Measurements from ENCODE around the gene WSCD2.

WSCD2 gene

DNA sequence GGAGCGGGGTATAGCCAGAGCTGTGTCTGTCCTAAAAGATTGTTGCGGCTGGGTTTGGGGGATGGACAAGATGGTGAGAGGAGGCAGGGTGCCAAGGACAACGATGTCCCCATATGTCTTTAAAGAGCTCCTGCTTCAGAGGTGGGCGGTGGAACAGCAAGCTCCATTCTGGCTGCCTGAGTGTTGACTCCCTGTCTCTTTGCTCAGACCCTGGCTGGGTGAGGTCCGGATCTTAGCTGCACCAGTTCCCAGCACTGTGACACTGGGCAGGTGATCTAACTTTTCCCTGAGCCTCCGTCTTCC lies 8.3 kb upstream of the WSCD2 start:
- H3K36me3 ChIP-seq (ENCODE audit: insufficient read depth, low read length) = no peaks in the 10 kb centered on the region
- TF ChIP-seq EZH2 (IDR thresholded peaks at IDR 0.05) (no peak), POLR2AphosphoS5 (IDR thresholded peaks at IDR 0.05; ENCODE audit: borderline replicate concordance, low read depth, low read length) (no peak)
- H3K9me3 ChIP-seq (ENCODE audit: low read depth, low read length) = no peaks in the 10 kb centered on the region
- no peak for DNase-seq (ENCODE audit: low read depth, low spot score)
- no peak overlapping the region for H3K27ac ChIP-seq
- H3K9ac ChIP-seq (ENCODE audit: insufficient read length) = no peak overlapping the region
- no peak overlapping the region for H3K4me3 ChIP-seq

DNA sequence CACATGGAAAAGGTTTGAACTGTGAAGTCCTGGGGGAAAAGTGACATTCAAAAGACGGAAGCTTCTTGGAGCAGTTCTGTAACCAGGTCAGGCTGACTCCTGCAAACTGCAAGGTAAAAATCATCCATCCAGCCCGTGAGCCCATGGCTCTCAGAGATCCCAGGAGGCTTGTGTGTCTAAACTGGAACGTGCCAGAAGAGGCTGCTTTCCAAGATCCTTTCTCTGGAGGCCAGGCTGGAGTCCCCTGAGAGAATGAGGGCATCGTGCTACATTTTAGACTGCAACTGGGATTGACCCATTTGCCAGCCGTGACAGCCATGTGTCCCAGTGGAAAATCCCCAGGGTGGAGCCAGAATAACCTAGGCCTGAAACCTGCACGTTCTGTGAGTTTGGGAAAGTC lies 7.8 kb upstream of the WSCD2 start:
- no peak for DNase-seq (ENCODE audit: low read depth, low spot score)
- H3K4me3 ChIP-seq = no peak overlapping the region

DNA sequence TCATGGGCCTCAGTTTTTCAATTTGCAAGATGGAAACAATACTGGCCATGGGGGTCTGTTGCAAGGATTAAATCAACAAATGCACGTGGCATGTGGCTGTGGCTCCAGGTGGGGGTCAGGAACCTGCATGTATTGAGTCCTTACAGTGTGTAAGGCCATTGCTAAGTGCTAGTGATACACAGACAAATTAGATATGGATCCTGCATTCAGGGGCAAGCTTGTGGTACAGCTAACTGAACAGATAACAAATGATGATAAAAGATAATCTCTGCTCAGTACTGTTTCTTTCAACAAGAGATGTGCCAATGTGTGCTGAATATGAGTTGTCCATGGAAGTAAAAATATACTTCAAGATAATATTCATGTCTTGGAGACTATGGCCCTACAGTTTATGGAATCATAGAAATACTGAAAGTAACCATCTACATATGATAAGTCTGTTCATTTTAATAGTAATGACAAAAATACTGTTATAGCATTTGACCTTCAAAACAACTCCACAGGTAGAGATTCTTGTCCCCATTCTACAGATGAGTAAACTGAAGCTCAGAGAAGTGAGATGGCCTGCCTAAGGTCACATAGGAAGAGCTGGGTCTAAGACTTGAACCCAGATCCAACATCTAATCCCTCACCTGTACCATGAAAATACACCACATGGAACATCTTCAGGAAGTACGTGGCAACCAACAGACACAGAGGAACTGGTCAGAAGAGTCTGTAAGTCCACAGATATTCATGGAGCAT lies 7.2 kb upstream of the WSCD2 start:
- H3K36me3 ChIP-seq (ENCODE audit: insufficient read depth, low read length) = no peaks in the 10 kb centered on the region
- no peak overlapping the region for H3K27ac ChIP-seq
- no peak overlapping the region for H3K9ac ChIP-seq (ENCODE audit: insufficient read length)
- no peak overlapping the region for H3K4me3 ChIP-seq
- H3K9me3 ChIP-seq (ENCODE audit: low read depth, low read length) = no peaks in the 10 kb centered on the region
- no peak for DNase-seq (ENCODE audit: low read depth, low spot score)
- TF ChIP-seq EZH2 (IDR thresholded peaks at IDR 0.05) = no peak
- no peak for TF ChIP-seq FOXP2 (optimal IDR thresholded peaks at IDR 0.05; ENCODE audit: control extremely low read depth, extremely low read length, insufficient read depth)
- TF ChIP-seq POLR2AphosphoS5 (IDR thresholded peaks at IDR 0.05; ENCODE audit: borderline replicate concordance, low read depth, low read length) = no peak

More for the DNA sequence above, 7.8 kb upstream of the WSCD2 start:
- Histone ChIP-seq H3K36me3 (ENCODE audit: insufficient read depth, low read length) (no peaks in the 10 kb centered on the region), H3K9ac (ENCODE audit: insufficient read length) (no peak overlapping the region), H3K27ac (no peak overlapping the region), H3K9me3 (ENCODE audit: low read depth, low read length) (no peaks in the 10 kb centered on the region)
- TF ChIP-seq POLR2AphosphoS5 (IDR thresholded peaks at IDR 0.05; ENCODE audit: borderline replicate concordance, low read depth, low read length) = no peak
- no peak for TF ChIP-seq EZH2 (IDR thresholded peaks at IDR 0.05)
- no peak for TF ChIP-seq FOXP2 (optimal IDR thresholded peaks at IDR 0.05; ENCODE audit: control extremely low read depth, extremely low read length, insufficient read depth)

DNA sequence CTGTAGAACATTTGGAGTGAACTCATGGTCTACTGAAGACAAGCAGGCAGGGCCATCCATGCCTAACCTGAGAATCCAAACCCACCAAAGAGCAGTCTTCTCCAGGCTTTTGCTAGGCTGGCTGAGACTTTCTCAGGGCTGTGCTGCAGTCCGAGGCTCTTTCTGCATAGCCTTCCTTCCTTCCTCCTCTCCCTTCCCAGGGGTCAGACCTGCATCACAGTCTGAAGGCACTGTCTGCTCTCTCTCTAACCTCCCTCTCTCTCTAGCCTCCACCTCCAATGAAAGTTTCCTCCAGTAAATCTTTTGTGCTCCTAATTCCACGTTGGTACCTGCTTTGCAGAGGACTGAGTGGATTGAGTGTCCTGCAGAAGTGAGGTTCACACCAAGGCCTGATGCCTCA lies 6.4 kb upstream of the WSCD2 start:
- no peak overlapping the region for H3K9ac ChIP-seq (ENCODE audit: insufficient read length)
- no peak for DNase-seq (ENCODE audit: low read depth, low spot score)
- no peaks in the 10 kb centered on the region for H3K9me3 ChIP-seq (ENCODE audit: low read depth, low read length)
- no peak overlapping the region for H3K27ac ChIP-seq
- TF ChIP-seq EZH2 (IDR thresholded peaks at IDR 0.05) (no peak), FOXP2 (optimal IDR thresholded peaks at IDR 0.05; ENCODE audit: control extremely low read depth, extremely low read length, insufficient read depth) (no peak), POLR2AphosphoS5 (IDR thresholded peaks at IDR 0.05; ENCODE audit: borderline replicate concordance, low read depth, low read length) (no peak)
- no peak overlapping the region for H3K4me3 ChIP-seq
- no peaks in the 10 kb centered on the region for H3K36me3 ChIP-seq (ENCODE audit: insufficient read depth, low read length)

GRCh38 chr12:108123402-108123801 lies 5.7 kb upstream of the WSCD2 start:
- no peaks in the 10 kb centered on the region for H3K9me3 ChIP-seq (ENCODE audit: low read depth, low read length)
- H3K27ac ChIP-seq = no peak overlapping the region
- no peak for DNase-seq (ENCODE audit: low read depth, low spot score)
- TF ChIP-seq EZH2 (IDR thresholded peaks at IDR 0.05) (no peak), POLR2AphosphoS5 (IDR thresholded peaks at IDR 0.05; ENCODE audit: borderline replicate concordance, low read depth, low read length) (no peak), FOXP2 (optimal IDR thresholded peaks at IDR 0.05; ENCODE audit: control extremely low read depth, extremely low read length, insufficient read depth) (no peak)
- no peaks in the 10 kb centered on the region for H3K36me3 ChIP-seq (ENCODE audit: insufficient read depth, low read length)
- no peak overlapping the region for H3K4me3 ChIP-seq
- H3K9ac ChIP-seq (ENCODE audit: insufficient read length) = no peak overlapping the region

DNA sequence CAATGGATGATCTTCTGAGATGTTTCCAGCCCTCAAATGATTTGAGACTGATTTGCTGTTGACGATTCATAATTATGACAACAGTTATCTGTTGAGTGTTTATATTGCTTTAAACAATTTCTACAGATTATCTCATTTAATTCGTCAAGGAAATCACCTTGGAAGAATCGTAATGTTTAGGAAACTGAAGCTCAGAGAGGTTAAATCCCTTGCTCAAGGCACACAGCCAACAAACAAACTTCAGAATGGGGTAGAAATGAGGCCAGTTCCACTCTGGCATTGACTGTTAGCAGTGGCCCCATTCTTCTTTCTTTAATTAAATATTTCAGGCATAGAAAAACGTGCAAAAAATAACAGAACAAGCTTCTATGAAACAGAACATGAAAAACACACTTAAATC lies 4.0 kb upstream of the WSCD2 start:
- Histone ChIP-seq H3K27ac (no peak overlapping the region), H3K9me3 (ENCODE audit: low read depth, low read length) (no peaks in the 10 kb centered on the region), H3K36me3 (ENCODE audit: insufficient read depth, low read length) (no peaks in the 10 kb centered on the region), H3K4me3 (no peak overlapping the region), H3K9ac (ENCODE audit: insufficient read length) (no peak overlapping the region)
- TF ChIP-seq POLR2AphosphoS5 (IDR thresholded peaks at IDR 0.05; ENCODE audit: borderline replicate concordance, low read depth, low read length) = no peak
- TF ChIP-seq FOXP2 (optimal IDR thresholded peaks at IDR 0.05; ENCODE audit: control extremely low read depth, extremely low read length, insufficient read depth) = no peak
- no peak for TF ChIP-seq EZH2 (IDR thresholded peaks at IDR 0.05)
- no peak for DNase-seq (ENCODE audit: low read depth, low spot score)

- TF ChIP-seq POLR2AphosphoS5 (IDR thresholded peaks at IDR 0.05; ENCODE audit: borderline replicate concordance, low read depth, low read length) (no peak), FOXP2 (optimal IDR thresholded peaks at IDR 0.05; ENCODE audit: control extremely low read depth, extremely low read length, insufficient read depth) (no peak), EZH2 (IDR thresholded peaks at IDR 0.05) (no peak)
- H3K4me3 ChIP-seq = no peak overlapping the region
- H3K36me3 ChIP-seq (ENCODE audit: insufficient read depth, low read length) = no peaks in the 10 kb centered on the region
- no peak overlapping the region for H3K9ac ChIP-seq (ENCODE audit: insufficient read length)
- no peaks in the 10 kb centered on the region for H3K9me3 ChIP-seq (ENCODE audit: low read depth, low read length)
- no peak overlapping the region for H3K27ac ChIP-seq
- DNase-seq (ENCODE audit: low read depth, low spot score) = no peak
These were observed 2.9 kb upstream of the WSCD2 start for GRCh38 chr12:108126212-108126611.

DNA sequence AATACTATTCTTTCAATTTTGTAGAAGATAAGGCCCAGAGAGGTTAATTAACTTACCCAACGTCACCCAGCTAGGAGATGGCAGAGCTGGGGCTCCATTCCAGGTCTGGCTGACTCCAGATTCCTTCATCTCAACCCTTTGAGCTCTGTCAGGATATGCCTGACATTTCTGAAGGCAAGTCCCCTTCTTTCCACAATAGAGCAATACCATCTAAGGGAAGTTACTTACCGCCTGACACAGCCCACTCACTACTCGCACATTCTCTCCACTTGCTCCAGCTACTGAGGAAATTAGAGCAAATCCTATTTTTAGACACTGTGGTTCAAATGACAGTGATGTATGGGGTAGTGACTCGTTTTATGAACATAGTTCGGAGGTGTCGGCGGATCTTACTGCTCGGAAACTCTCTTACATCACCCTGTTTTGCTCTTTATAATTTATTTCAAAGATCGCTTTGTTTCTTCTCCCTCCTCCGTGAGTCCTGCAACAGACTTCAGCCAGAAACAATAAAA lies 2.0 kb upstream of the WSCD2 start:
- no peak overlapping the region for H3K4me3 ChIP-seq
- H3K9ac ChIP-seq (ENCODE audit: insufficient read length) = no peak overlapping the region
- TF ChIP-seq FOXP2 (optimal IDR thresholded peaks at IDR 0.05; ENCODE audit: control extremely low read depth, extremely low read length, insufficient read depth) (no peak), POLR2AphosphoS5 (IDR thresholded peaks at IDR 0.05; ENCODE audit: borderline replicate concordance, low read depth, low read length) (no peak), EZH2 (IDR thresholded peaks at IDR 0.05) (no peak)
- no peak overlapping the region for H3K27ac ChIP-seq
- H3K36me3 ChIP-seq (ENCODE audit: insufficient read depth, low read length) = no peaks in the 10 kb centered on the region
- H3K9me3 ChIP-seq (ENCODE audit: low read depth, low read length) = no peaks in the 10 kb centered on the region
- DNase-seq (ENCODE audit: low read depth, low spot score) = no peak

- Histone ChIP-seq H3K27ac (no peak overlapping the region), H3K36me3 (ENCODE audit: insufficient read depth, low read length) (no peaks in the 10 kb centered on the region), H3K9ac (ENCODE audit: insufficient read length) (no peak overlapping the region), H3K9me3 (ENCODE audit: low read depth, low read length) (no peaks in the 10 kb centered on the region), H3K4me3 (no peak overlapping the region)
- no peak for DNase-seq (ENCODE audit: low read depth, low spot score)
- TF ChIP-seq FOXP2 (optimal IDR thresholded peaks at IDR 0.05; ENCODE audit: control extremely low read depth, extremely low read length, insufficient read depth) = no peak
- TF ChIP-seq POLR2AphosphoS5 (IDR thresholded peaks at IDR 0.05; ENCODE audit: borderline replicate concordance, low read depth, low read length) = no peak
- TF ChIP-seq EZH2 (IDR thresholded peaks at IDR 0.05) = no peak
These were observed 1.4 kb upstream of the WSCD2 start for GRCh38 chr12:108127654-108128053.
